NB4 (cell line): ENCODE data around the gene FRRS1L.

Experiments
- MYC ChIP-seq: IDR thresholded peaks from 2 replicates; pipeline ENCODE4 v1.6.1; 2011; ENCODE audit warnings: low read depth, low read length
- POLR2A ChIP-seq: IDR thresholded peaks from 2 replicates; pipeline ENCODE4 v1.6.1; 2011; ENCODE audit warnings: mild to moderate bottlenecking; ENCODE audit not compliant: insufficient read length; ENCODE audit errors: extremely low read depth
- TF ChIP-seq, protein P1 (sequence below): IDR thresholded peaks from one replicate; pipeline ENCODE4 v1.5.1; 2012; ENCODE audit warnings: low read depth, low read length
- TF ChIP-seq, protein P2 (sequence below): IDR thresholded peaks from 2 replicates; pipeline ENCODE4 v1.6.1; 2011; ENCODE audit warnings: low read depth, low read length

DNA sequence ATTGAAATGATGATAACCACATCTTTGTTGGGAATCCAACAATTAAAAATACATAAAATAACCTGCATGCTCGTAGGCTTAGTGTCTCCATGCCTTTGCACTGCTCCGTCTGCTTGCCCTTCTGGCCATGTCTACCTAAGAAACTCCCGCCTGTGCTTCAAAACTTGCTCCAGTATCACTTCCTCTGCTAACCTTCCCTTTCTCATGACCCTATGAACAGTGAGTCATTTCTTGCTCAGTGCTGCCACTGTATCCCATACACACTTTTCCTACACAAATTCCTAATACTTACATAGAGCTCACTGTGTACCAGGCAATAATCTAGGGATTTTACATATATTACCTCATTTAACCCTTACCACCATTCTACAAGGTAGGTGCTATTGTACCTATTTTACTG, 80.8 kb downstream of the FRRS1L start:
- TF ChIP-seq, protein P1, sequence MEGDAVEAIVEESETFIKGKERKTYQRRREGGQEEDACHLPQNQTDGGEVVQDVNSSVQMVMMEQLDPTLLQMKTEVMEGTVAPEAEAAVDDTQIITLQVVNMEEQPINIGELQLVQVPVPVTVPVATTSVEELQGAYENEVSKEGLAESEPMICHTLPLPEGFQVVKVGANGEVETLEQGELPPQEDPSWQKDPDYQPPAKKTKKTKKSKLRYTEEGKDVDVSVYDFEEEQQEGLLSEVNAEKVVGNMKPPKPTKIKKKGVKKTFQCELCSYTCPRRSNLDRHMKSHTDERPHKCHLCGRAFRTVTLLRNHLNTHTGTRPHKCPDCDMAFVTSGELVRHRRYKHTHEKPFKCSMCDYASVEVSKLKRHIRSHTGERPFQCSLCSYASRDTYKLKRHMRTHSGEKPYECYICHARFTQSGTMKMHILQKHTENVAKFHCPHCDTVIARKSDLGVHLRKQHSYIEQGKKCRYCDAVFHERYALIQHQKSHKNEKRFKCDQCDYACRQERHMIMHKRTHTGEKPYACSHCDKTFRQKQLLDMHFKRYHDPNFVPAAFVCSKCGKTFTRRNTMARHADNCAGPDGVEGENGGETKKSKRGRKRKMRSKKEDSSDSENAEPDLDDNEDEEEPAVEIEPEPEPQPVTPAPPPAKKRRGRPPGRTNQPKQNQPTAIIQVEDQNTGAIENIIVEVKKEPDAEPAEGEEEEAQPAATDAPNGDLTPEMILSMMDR, result no peak
- TF ChIP-seq MYC, result no peak
- no peak for TF ChIP-seq POLR2A
- TF ChIP-seq, protein P2, sequence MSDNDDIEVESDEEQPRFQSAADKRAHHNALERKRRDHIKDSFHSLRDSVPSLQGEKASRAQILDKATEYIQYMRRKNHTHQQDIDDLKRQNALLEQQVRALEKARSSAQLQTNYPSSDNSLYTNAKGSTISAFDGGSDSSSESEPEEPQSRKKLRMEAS, result no peak
